Measurements from ENCODE around the gene KRTCAP2. TPM values are rescaled to one million over a fixed set of nuclear protein-coding genes. Genes with fewer than 3 reads are reported as not detected.
"Not testable (repeated sequence)": the region's sequence is repeated elsewhere in the genome, so short reads cannot be mapped to it uniquely, and the experiment has no call there.

Gene KRTCAP2
- total RNA-seq (10 to 100 TPM; 49.8 TPM), polyA plus RNA-seq (100 to 1,000 TPM; 150 to 224 TPM)

GRCh38 chr1:155172732-155173477 lies at the start of gene KRTCAP2:
TSS of gene KRTCAP2 (minus strand) at chr1:155173304. CDS start at chr1:155173224, 80 bp downstream.
- H3K9ac ChIP-seq (ENCODE audit: low read depth in 1 of 2, low read length in 2 of 2) = peak within 1 kb of the TSS; percentile 37 to 78
- WGBS = under 1% methylated on average over 57 of the region's 57 CpGs
- peaks cover 0 to 11% (median 5%) of the 10 kb centered on the region in 4 donors for H3K36me3 ChIP-seq (ENCODE audit: control insufficient read depth in 4 of 4, insufficient read depth in 3 of 4, low read depth in 1 of 4, low read length in 3 of 4)
- no peaks in the 10 kb centered on the region for H3K9me3 ChIP-seq (ENCODE audit: control insufficient read depth in 4 of 4, low read length in 3 of 4)
- H3K4me3 ChIP-seq (ENCODE audit: low read depth in 1 of 3, low read length in 3 of 3) = peak within 1 kb of the TSS; percentile 69 to 92 (median 92)
- TF ChIP-seq MAX (IDR thresholded peaks at IDR 0.05) = no peak
- TF ChIP-seq NR2F2 (IDR thresholded peaks at IDR 0.05) = no peak
- TF ChIP-seq SP1 (IDR thresholded peaks at IDR 0.05) = peak; percentile 31
- no peak for TF ChIP-seq ZBTB33 (IDR thresholded peaks at IDR 0.05)
- peak in 1 of 2 donors; percentile 92 for TF ChIP-seq GABPA (IDR thresholded peaks at IDR 0.05 in 1 of 2, conservative IDR thresholded peaks at IDR 0.05 in 1 of 2)
- TF ChIP-seq, protein P1, sequence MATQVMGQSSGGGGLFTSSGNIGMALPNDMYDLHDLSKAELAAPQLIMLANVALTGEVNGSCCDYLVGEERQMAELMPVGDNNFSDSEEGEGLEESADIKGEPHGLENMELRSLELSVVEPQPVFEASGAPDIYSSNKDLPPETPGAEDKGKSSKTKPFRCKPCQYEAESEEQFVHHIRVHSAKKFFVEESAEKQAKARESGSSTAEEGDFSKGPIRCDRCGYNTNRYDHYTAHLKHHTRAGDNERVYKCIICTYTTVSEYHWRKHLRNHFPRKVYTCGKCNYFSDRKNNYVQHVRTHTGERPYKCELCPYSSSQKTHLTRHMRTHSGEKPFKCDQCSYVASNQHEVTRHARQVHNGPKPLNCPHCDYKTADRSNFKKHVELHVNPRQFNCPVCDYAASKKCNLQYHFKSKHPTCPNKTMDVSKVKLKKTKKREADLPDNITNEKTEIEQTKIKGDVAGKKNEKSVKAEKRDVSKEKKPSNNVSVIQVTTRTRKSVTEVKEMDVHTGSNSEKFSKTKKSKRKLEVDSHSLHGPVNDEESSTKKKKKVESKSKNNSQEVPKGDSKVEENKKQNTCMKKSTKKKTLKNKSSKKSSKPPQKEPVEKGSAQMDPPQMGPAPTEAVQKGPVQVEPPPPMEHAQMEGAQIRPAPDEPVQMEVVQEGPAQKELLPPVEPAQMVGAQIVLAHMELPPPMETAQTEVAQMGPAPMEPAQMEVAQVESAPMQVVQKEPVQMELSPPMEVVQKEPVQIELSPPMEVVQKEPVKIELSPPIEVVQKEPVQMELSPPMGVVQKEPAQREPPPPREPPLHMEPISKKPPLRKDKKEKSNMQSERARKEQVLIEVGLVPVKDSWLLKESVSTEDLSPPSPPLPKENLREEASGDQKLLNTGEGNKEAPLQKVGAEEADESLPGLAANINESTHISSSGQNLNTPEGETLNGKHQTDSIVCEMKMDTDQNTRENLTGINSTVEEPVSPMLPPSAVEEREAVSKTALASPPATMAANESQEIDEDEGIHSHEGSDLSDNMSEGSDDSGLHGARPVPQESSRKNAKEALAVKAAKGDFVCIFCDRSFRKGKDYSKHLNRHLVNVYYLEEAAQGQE (IDR thresholded peaks at IDR 0.05) = peak; percentile 60
- TF ChIP-seq HNF4A (conservative IDR thresholded peaks at IDR 0.05) = peak; percentile 27 to 47
- peak; percentile 93 for TF ChIP-seq CTCF (IDR thresholded peaks at IDR 0.05; ENCODE audit: low read depth, low read length, missing input control)
- TF ChIP-seq HNF4G (IDR thresholded peaks at IDR 0.05) = no peak
- no peak for TF ChIP-seq JUND (IDR thresholded peaks at IDR 0.05)
- no peak for TF ChIP-seq EGR1 (IDR thresholded peaks at IDR 0.05; ENCODE audit: low read depth in 2 of 2)
- TF ChIP-seq FOXA1 (IDR thresholded peaks at IDR 0.05) = peak; percentile 47
- no peak for TF ChIP-seq ATF3 (IDR thresholded peaks at IDR 0.05)
- no peak for TF ChIP-seq FOXA2 (IDR thresholded peaks at IDR 0.05)
- TF ChIP-seq RXRA (IDR thresholded peaks at IDR 0.05) = peak; percentile 56 to 63
- peak; percentile 71 to 85 for TF ChIP-seq RAD21 (IDR thresholded peaks at IDR 0.05)
- peak; percentile 89 for TF ChIP-seq YY1 (IDR thresholded peaks at IDR 0.05)
- TF ChIP-seq TAF1 (conservative IDR thresholded peaks at IDR 0.05) = no peak
- peak; percentile 91 for DNase-seq (ENCODE audit: low spot score)
- H3K4me1 ChIP-seq (ENCODE audit: control insufficient read depth in 4 of 4, insufficient read depth in 4 of 4, low read length in 3 of 4) = peaks cover 0 to 10% (median 8%) of the 10 kb centered on the region in 4 donors
- peak within 1 kb of the TSS; percentile 67 to 86 for H3K27ac ChIP-seq (ENCODE audit: low read depth in 1 of 2, low read length in 2 of 2)
- peaks cover 0 to 3% (median 0%) of the 10 kb centered on the region in 4 donors for H3K27me3 ChIP-seq (ENCODE audit: control insufficient read depth in 4 of 4, insufficient read depth in 4 of 4, low read length in 3 of 4)

- 87% methylated on average over 10 of the region's 10 CpGs for WGBS
- not testable (repeated sequence) for H3K4me3 ChIP-seq (ENCODE audit: low read depth in 1 of 3, low read length in 3 of 3); DNase-seq (ENCODE audit: low spot score); H3K4me1 ChIP-seq (ENCODE audit: control insufficient read depth in 4 of 4, insufficient read depth in 4 of 4, low read length in 3 of 4); H3K27ac ChIP-seq (ENCODE audit: low read depth in 1 of 2, low read length in 2 of 2); H3K9me3 ChIP-seq (ENCODE audit: control insufficient read depth in 4 of 4, low read length in 3 of 4); H3K9ac ChIP-seq (ENCODE audit: low read depth in 1 of 2, low read length in 2 of 2); H3K27me3 ChIP-seq (ENCODE audit: control insufficient read depth in 4 of 4, insufficient read depth in 4 of 4, low read length in 3 of 4); H3K36me3 ChIP-seq (ENCODE audit: control insufficient read depth in 4 of 4, insufficient read depth in 3 of 4, low read depth in 1 of 4, low read length in 3 of 4)
These were observed 47.3 kb upstream of the KRTCAP2 start for GRCh38 chr1:155220211-155220965.
